ENCODE results near the gene GNB5. TPM values are rescaled to one million over a fixed set of nuclear protein-coding genes. Genes with fewer than 3 reads are reported as not detected.

Gene GNB5
- total RNA-seq, 3 donors from 2014 or later: 9.0 to 12.8 (median 10.0) TPM

DNA sequence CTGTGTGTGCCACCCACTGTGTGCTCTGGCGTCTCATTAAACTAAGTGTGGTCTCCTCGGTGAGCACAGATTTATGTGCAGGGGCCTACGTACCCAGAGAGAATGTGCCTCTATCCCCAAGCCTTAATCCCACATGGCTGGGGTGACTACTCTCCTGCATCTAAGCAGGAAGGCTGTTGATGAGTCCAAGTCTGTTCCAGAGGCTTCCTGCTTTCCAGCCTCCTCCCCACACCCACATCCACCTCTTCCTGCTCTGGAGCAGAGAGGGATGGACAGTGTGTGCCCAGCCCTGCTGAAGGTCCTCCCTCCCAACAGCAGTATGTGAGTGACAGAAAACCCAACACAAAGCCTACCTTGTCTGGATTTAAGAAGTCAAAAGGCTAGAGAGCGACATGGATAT is 39.8 kb downstream of the GNB5 start:
- no peak overlapping the region for H3K4me3 Mint-ChIP-seq
- DNase-seq (no peak), ATAC-seq (no peak)
- no peaks in the 10 kb centered on the region for H3K4me1 Mint-ChIP-seq (ENCODE audit: low read depth)
- H3K27me3 Mint-ChIP-seq (ENCODE audit: low read depth): no peaks in the 10 kb centered on the region
- peaks cover 39% of the 10 kb centered on the region for H3K36me3 Mint-ChIP-seq (ENCODE audit: insufficient read depth)
- no peaks in the 10 kb centered on the region for H3K9me3 Mint-ChIP-seq

DNA sequence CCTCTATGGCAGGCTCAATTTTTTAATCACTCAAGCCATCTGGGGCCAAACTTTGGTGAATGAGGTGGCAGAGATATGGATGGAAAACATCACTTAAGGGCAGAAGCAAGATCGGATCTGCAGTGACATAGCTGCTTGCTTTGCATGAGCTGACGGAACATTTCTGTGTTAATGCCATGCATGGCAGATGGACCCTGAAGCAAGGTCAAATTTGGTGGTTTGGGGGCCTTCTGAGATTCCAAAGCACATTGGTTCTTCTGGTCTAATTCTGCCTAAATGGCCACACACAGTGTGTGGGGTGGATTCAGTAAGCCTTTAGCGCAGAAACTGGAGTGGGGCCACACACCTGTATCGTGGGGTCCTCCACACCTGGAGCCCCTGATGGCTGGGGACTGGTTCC is 40.3 kb downstream of the GNB5 start:
- no peak for DNase-seq
- Mint-ChIP-seq H3K27me3 (ENCODE audit: low read depth) (no peaks in the 10 kb centered on the region), H3K4me3 (no peak overlapping the region), H3K9me3 (no peaks in the 10 kb centered on the region), H3K4me1 (ENCODE audit: low read depth) (no peaks in the 10 kb centered on the region), H3K36me3 (ENCODE audit: insufficient read depth) (peaks cover 42% of the 10 kb centered on the region)
- ATAC-seq: no peak

DNA sequence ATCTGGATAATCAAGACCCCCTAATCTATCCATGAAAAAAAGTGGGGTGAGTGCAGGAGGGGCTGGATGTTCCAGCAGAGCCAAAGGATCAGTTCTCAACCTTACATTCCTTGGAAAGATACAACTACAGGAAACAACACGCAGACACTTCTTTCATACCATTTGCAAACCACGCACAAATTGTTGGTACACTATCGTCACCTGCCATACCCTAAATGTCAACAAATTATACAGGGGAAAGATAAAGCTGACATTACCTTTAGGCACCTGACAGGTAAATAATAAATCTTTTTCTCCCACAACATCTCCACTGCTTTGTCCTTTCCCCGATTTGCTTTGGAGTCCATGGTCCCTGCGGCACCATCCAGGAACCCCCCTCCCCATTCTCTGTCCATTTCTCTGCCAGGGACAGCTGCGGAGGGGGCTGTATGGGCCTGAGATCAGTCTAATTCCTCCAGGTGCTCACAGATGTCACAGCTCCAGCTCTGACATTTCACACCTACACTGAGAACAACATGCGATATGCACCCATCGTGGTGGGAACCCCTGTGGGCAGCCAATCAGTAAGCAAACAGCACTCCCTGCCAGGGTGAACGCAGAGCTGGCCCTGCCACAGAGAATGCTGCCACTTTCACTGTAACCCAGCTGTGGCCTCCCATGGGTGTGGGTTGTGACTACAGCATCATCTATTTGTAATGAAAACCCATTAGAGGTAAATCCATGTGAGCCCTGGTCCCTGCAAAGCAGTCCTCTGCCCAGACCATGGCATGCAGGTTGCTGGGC is 41.0 kb downstream of the GNB5 start:
- Mint-ChIP-seq H3K36me3 (ENCODE audit: insufficient read depth) (peaks cover 42% of the 10 kb centered on the region), H3K27me3 (ENCODE audit: low read depth) (no peaks in the 10 kb centered on the region), H3K4me3 (no peak overlapping the region), H3K9me3 (no peaks in the 10 kb centered on the region), H3K4me1 (ENCODE audit: low read depth) (no peaks in the 10 kb centered on the region)
- ATAC-seq: no peak
- DNase-seq: no peak

DNA sequence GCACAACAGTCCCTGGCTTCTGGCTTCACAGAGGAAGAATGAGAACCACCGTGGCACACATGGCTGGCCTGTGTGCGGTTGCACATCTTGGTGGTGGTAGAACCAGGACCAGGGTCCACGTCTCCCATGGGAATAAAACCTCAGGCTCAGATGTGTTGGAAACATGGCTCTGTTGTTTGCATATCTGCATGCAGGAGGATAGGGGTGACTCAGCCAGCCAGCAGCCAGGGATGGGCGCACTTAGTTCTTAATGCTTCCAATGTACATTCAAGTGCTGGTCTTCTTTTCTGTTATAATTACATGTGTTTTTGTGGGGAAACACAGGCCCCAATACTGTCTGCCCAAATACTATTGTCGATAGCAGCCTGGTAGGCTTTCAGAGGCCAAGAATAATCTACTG is 42.8 kb downstream of the GNB5 start:
- no peak for DNase-seq
- no peaks in the 10 kb centered on the region for H3K27me3 Mint-ChIP-seq (ENCODE audit: low read depth)
- no peak overlapping the region for H3K4me3 Mint-ChIP-seq
- H3K9me3 Mint-ChIP-seq: no peaks in the 10 kb centered on the region
- peaks cover 46% of the 10 kb centered on the region for H3K36me3 Mint-ChIP-seq (ENCODE audit: insufficient read depth)
- no peak for ATAC-seq
- no peaks in the 10 kb centered on the region for H3K4me1 Mint-ChIP-seq (ENCODE audit: low read depth)

DNA sequence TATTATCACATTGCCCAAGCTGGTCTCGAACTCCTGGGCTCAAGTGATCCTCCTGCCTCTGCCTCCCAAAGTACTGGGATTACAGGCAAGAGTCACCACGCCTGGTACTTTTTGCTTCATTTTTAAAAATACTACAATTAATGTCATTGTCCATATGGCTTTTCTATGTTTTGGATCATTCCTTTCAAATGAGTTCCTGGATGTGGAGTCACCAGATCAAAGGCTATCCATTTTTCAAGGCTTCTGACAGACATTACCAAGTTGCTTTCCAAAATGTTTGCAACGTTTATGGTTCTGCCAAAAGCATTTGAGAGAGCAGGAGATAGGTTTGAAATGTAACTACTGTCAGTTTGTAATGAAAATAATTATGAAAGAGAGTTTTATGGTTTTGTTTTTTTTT is 44.4 kb downstream of the GNB5 start:
- DNase-seq: no peak
- no peaks in the 10 kb centered on the region for H3K4me1 Mint-ChIP-seq (ENCODE audit: low read depth)
- no peak overlapping the region for H3K4me3 Mint-ChIP-seq
- no peak for ATAC-seq
- peaks cover 45% of the 10 kb centered on the region for H3K36me3 Mint-ChIP-seq (ENCODE audit: insufficient read depth)
- no peaks in the 10 kb centered on the region for H3K27me3 Mint-ChIP-seq (ENCODE audit: low read depth)
- no peaks in the 10 kb centered on the region for H3K9me3 Mint-ChIP-seq

DNA sequence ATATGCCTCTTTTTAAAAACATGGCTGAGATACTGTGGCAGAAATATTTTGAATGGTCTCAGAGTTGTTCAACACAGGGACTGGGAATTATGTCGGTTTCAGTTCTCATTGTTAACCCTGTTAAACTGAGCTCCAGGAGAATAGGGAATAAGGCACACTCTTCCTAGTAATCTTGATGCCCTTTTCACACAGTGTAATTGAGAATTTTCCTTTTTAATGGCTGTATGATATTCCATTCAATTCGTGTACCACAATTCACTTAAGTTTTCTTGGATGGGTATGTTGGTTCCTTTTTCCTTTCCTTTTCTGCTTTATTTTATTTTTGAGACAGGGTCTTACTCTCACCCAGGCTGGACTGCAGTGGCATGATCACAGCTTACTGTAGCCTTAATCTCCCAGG is 44.9 kb downstream of the GNB5 start:
- Mint-ChIP-seq H3K4me1 (ENCODE audit: low read depth) (no peaks in the 10 kb centered on the region), H3K4me3 (no peak overlapping the region), H3K9me3 (no peaks in the 10 kb centered on the region), H3K36me3 (ENCODE audit: insufficient read depth) (peaks cover 44% of the 10 kb centered on the region), H3K27me3 (ENCODE audit: low read depth) (no peaks in the 10 kb centered on the region)
- ATAC-seq (no peak), DNase-seq (no peak)

DNA sequence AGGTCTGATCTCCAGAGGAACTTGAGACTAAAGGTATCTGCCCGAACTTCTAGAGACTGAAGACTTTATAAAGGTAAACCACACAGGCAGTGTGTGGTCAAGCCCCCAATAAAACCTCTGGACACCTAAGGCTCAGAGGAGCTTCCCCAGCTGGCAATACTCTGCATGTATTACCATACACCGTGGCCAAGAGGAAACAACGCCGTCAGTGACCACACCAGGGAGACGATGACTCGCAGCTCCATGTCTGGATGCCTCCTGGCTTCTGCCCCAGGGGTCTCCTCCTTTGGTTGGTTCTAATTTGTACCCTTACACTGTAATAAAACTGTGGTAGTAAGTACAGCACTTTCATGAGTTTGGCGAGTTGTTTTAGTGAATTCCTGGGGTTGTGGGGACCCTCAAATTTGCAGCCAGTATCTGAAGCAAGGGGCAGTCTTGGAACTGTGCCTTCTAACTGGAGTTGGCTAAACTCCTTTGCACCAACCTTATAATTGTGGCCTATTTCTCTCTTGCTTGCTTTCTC is 46.5 kb downstream of the GNB5 start:
- H3K36me3 Mint-ChIP-seq (ENCODE audit: insufficient read depth): peaks cover 37% of the 10 kb centered on the region
- H3K9me3 Mint-ChIP-seq: no peaks in the 10 kb centered on the region
- DNase-seq (no peak), ATAC-seq (no peak)
- no peaks in the 10 kb centered on the region for H3K4me1 Mint-ChIP-seq (ENCODE audit: low read depth)
- no peaks in the 10 kb centered on the region for H3K27me3 Mint-ChIP-seq (ENCODE audit: low read depth)
- H3K4me3 Mint-ChIP-seq: no peak overlapping the region

DNA sequence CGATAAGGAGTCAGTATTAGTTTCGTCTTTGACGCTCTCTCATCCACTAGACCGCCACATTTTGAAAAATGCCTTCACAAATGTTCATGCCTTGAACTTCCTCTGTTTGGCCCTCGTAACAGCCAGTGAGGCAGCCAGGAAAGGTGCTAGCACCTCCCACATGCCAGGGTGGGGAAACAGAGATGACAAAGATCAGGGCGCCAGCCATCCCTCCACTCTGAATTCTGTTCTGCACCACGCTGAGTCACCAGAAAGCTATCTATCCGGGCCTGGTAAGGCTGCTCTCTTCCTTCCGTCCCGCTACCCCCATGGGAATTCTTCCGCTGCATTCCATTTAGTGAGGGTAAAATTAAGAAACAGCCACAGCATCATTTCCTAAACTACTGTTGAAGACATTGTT is 47.3 kb downstream of the GNB5 start:
- ATAC-seq (no peak), DNase-seq (no peak)
- H3K9me3 Mint-ChIP-seq: no peaks in the 10 kb centered on the region
- no peak overlapping the region for H3K4me3 Mint-ChIP-seq
- H3K36me3 Mint-ChIP-seq (ENCODE audit: insufficient read depth): peaks cover 37% of the 10 kb centered on the region
- H3K4me1 Mint-ChIP-seq (ENCODE audit: low read depth): no peaks in the 10 kb centered on the region
- H3K27me3 Mint-ChIP-seq (ENCODE audit: low read depth): no peaks in the 10 kb centered on the region

DNA sequence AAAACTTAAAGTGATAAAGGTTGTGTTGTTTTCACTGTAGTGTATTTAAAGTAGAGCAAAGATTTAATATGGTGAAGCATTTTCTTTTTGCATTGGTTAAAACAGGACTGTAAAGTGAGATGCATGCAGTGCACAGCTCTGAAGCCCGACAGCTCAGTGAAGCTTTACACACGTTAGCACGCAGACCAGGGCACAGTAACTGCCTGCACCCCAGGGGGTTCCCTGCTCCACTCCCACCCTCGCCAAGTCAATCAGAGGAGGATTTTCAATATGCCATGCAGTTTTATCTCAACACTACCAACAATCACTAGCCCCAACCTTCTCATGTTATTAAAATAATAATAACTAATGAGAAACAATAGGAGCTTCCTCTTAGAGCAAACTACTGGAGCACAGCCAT is 50.5 kb downstream of the GNB5 start:
- Mint-ChIP-seq H3K27me3 (ENCODE audit: low read depth) (no peaks in the 10 kb centered on the region), H3K4me3 (no peak overlapping the region), H3K4me1 (ENCODE audit: low read depth) (peaks cover 18% of the 10 kb centered on the region), H3K36me3 (ENCODE audit: insufficient read depth) (peaks cover 21% of the 10 kb centered on the region), H3K9me3 (no peaks in the 10 kb centered on the region)
- ATAC-seq (no peak), DNase-seq (no peak)

DNA sequence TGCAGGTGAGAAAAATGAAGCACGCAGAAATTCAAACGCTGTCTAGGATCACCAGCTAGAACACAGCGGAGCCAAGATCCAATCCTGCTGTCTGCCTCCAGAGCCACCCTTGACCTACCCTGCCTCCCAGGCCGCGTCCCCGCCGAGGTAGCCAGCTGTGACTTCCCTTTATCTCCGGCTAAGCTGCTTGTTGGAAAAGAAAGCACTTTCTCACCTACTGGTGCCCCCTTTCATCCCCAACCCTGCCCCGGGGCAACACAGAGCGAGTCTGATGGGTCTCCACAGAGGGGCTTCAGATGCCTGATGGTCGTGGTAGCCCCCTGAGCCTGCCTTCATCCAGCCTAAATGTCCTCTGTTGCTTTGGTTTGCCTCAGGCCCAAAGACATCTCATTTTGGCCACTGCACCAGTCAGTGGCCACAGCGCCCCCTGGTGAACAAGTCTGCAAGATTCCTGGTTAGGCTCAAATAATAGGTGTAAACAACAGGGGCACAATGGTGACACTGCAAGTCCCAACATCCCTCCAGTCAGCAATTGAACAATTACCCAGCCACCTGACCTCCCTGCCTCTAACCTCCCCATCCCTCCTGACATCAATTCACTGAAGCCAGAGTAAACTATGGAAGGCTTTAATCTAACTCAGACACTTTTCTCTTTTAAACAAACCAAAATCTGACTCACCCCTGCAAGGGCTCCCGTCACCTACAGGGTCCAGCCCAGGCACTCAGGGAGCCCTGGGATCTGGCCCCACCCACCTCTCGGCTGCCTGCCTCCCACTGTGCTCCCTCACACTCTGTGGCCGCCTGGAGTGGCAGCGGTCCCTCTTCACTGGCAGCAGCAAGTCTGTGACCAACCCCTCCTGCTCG is 51.4 kb downstream of the GNB5 start:
- peak in 1 of 2 donors; percentile 60 for ATAC-seq
- Mint-ChIP-seq H3K27me3 (ENCODE audit: low read depth) (no peaks in the 10 kb centered on the region), H3K4me3 (no peak overlapping the region), H3K9me3 (no peaks in the 10 kb centered on the region), H3K36me3 (ENCODE audit: insufficient read depth) (peaks cover 23% of the 10 kb centered on the region), H3K4me1 (ENCODE audit: low read depth) (peaks cover 20% of the 10 kb centered on the region)
- peak; percentile 55 for DNase-seq

DNA sequence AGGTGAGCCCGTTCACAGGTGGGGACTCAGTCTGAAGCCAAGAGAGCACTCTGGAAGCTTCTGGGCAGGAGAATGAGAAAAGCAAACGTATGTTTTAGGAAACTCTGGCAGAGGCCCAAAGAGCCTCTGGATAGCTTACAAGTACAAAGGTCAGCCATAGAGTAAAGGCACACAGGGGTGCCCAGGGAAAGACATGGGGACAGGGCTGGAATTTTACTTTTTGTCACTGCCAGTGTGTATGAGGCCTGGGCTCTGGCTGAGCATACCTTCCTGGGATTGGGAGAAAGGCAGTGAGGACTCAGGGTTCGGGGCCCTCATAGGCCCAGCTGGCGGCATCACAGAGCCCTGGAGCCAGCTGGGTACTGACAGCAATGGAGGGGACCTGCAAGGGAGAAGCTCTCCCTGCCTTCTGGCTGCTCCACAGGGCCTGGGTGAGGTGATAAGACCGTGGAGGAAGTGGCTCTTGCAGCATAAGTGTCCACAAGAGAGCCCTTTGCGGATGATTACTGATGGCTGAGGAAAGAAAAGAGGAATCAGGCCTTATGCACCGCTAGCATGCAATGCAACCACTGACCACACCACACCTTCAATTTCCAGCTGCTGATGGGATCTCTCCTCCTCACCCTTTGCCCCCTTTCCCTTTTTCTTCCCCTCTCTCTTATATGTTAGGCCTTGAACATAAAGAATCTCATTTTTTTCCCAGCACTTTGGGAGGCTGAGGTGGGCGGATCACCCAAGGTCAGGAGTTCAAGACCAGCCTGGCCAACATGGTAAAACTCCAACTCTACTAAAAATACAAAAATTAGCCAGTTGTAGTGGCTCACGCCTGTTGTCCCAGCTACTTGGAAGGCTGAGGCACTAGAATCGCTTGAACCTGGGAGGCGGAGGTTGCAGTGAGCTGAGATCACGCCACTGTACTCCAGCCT is 53.5 kb downstream of the GNB5 start:
- DNase-seq (no peak), ATAC-seq (no peak)
- no peak overlapping the region for H3K4me3 Mint-ChIP-seq
- H3K4me1 Mint-ChIP-seq (ENCODE audit: low read depth): peaks cover 20% of the 10 kb centered on the region
- peaks cover 23% of the 10 kb centered on the region for H3K36me3 Mint-ChIP-seq (ENCODE audit: insufficient read depth)
- no peaks in the 10 kb centered on the region for H3K27me3 Mint-ChIP-seq (ENCODE audit: low read depth)
- no peaks in the 10 kb centered on the region for H3K9me3 Mint-ChIP-seq

DNA sequence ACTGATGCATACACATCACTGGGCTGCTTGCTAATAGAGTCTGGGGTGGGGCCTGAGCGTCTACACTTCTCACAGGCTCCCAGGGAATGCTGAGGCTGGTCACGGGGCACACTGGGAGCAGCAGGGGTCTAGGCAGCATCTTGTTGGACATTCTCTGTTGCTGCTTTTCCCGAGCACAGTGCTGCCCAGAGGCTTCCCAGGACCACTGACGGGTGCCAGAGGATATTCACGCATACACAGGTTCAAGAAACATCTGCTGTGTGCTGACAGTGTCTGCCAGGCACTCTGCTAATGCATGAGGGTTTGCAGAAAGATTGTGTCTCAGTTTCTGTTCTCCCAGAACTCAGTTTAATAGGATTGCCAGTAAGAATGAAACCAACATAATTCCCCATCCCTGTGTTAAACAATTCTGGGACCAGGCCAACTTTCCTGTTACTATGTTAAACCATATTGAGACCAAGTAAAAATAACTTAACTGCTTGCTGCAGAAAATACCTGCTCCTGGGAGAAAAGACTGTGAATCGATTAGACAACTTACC is 54.7 kb downstream of the GNB5 start:
- Mint-ChIP-seq H3K4me3 (no peak overlapping the region), H3K36me3 (ENCODE audit: insufficient read depth) (peaks cover 25% of the 10 kb centered on the region), H3K9me3 (no peaks in the 10 kb centered on the region)

DNA sequence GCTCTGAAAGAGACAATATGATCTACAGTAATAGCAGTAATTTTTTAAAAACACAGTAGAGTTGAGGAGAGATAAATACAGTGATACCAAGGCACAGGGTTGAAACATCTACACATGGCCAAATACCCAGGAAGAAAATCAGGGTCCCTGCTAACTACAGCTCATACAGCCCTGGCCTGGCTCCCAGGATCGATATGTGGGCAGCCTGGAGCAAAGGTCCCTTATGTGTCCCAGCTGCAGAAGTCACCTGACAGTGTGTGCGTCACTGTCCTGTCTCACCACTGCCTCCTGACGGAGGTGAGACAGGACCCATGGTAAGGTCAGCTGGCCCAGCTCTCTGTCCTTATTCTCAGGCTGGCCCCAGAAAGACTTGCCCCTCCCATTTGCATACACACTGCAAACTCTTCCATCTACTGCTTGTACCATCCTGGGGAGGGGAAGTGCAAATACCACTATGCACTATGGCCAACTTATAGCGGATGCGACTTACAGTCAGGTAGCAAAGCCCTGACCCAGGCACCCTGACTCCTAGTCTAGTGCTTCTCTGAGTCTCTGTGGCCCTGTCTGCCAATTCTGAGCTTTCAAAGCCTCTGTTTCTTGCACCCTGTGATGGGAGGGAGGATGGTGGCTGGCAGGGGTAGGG is 56.6 kb downstream of the GNB5 start:
- H3K4me3 Mint-ChIP-seq: no peak overlapping the region
- H3K36me3 Mint-ChIP-seq (ENCODE audit: insufficient read depth): peaks cover 21% of the 10 kb centered on the region
- peaks cover 20% of the 10 kb centered on the region for H3K4me1 Mint-ChIP-seq (ENCODE audit: low read depth)
- ATAC-seq (no peak), DNase-seq (no peak)
- no peaks in the 10 kb centered on the region for H3K9me3 Mint-ChIP-seq
- no peaks in the 10 kb centered on the region for H3K27me3 Mint-ChIP-seq (ENCODE audit: low read depth)

More for the DNA sequence above, 54.7 kb downstream of the GNB5 start:
- H3K4me1 Mint-ChIP-seq (ENCODE audit: low read depth): peaks cover 20% of the 10 kb centered on the region
- no peak for DNase-seq
- H3K27me3 Mint-ChIP-seq (ENCODE audit: low read depth): no peaks in the 10 kb centered on the region
- ATAC-seq: no peak

Measured in activated T-cell treated with anti-CD3 and anti-CD28 coated beads, Interleukin-2, amount 50 U/mL, for 4 hours (primary cell).